Stimulated activated effector memory CD8-positive, alpha-beta T cell treated with anti-CD3 and anti-CD28 coated beads, Interleukin-12 subunit alpha, Interleukin-12 subunit beta, amount 100 ng/mL, for 72 hours (primary cell): Measurements from ENCODE around the gene VCY.
"Not testable (repeated sequence)": the region's sequence is repeated elsewhere in the genome, so short reads cannot be mapped to it uniquely, and the experiment has no call there.

Experiments
- ATAC-seq: fragments of 150-1000 bp; cut with Tn5 transposase; 2 replicates; pipeline ENCODE4 v1.10.0; 2021
- DNase-seq, 2 donors: peaks; one replicate each; pipeline ENCODE4 v3.0.0; 2021 to 2022; ENCODE audit warnings: low spot score in 2 of 2
- H3K27ac Mint-ChIP-seq: one replicate; pipeline ENCODE4 v1.8.0; 2022; ENCODE audit warnings: mild to moderate bottlenecking, mixed read lengths
- H3K36me3 Mint-ChIP-seq: one replicate; pipeline ENCODE4 v1.8.0; 2022; ENCODE audit warnings: mild to moderate bottlenecking, mixed read lengths
- H3K4me1 Mint-ChIP-seq: one replicate; pipeline ENCODE4 v1.8.0; 2022; ENCODE audit warnings: mixed read lengths
- H3K4me3 Mint-ChIP-seq: one replicate; pipeline ENCODE4 v1.8.0; 2022; ENCODE audit warnings: mild to moderate bottlenecking, mixed read lengths
- H3K9me3 Mint-ChIP-seq: one replicate; pipeline ENCODE4 v1.8.0; 2022; ENCODE audit warnings: mixed read lengths

VCY gene

GRCh38 chrY:13986373-13986772, at the start of gene VCY:
Gene VCY, minus strand, starts transcription at chrY:13986473. Its CDS starts 33 bp downstream, at chrY:13986440.
- not testable (repeated sequence) for H3K36me3 Mint-ChIP-seq

GRCh38 chrY:14030395-14030794, 44.1 kb upstream of the VCY start:
- not testable (repeated sequence) for H3K9me3 Mint-ChIP-seq, ATAC-seq, H3K4me1 Mint-ChIP-seq, H3K27ac Mint-ChIP-seq, H3K4me3 Mint-ChIP-seq, DNase-seq, H3K36me3 Mint-ChIP-seq

More at GRCh38 chrY:13986373-13986772, at the start of gene VCY:
- H3K27ac Mint-ChIP-seq, DNase-seq, ATAC-seq, H3K9me3 Mint-ChIP-seq, H3K4me1 Mint-ChIP-seq, H3K4me3 Mint-ChIP-seq: not testable (repeated sequence)

DNA sequence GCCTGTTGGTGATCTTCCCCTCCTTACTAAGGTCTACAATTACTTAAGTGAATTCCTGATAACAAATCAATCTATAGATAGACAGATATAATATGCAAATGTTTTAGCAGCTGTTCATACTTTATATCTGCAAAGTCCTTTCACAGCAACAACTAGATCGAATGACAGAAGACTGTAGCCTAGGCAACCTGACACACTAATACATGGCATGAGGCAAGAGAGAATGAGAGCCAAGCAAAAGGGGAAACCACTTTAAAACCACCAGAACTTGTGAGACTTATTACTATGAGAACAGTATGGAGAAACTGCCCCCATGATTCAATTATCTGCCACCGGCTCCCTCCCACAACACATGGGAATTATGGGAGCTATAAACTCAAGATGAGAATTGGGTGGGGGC, 25.6 kb upstream of the VCY start:
- H3K36me3 Mint-ChIP-seq, H3K9me3 Mint-ChIP-seq, H3K4me3 Mint-ChIP-seq, H3K4me1 Mint-ChIP-seq, DNase-seq, H3K27ac Mint-ChIP-seq, ATAC-seq: not testable (repeated sequence)

DNA sequence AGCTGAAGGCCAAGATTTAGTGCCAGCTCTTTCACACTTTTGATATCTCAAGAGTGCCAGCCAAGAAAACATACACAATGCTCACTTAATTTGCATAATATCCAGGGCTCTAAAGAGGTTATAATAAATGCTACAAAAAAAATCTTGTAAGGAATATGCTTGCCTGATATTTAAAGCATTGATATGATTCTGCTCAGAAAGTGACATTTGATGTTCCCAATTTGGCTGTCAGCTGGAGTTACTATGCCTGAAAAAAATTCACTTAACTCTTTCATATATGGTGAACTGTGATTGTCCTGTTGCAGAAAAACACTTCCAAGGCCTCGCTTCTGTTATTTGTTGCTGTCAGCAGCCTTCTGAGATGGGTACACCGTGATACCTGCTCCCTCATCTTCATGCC, 43.9 kb downstream of the VCY start:
- H3K4me3 Mint-ChIP-seq, H3K36me3 Mint-ChIP-seq, ATAC-seq, DNase-seq, H3K27ac Mint-ChIP-seq, H3K4me1 Mint-ChIP-seq, H3K9me3 Mint-ChIP-seq: not testable (repeated sequence)
